GM23248 (cell line): Measurements from ENCODE around the gene SLC16A11. TPM values are rescaled to one million over a fixed set of nuclear protein-coding genes. Genes with fewer than 3 reads are reported as not detected.

Source experiments
- DNase-seq: peaks from one replicate; pipeline ENCODE4 v3.0.0-alpha.2; 2015
- H2AFZ ChIP-seq: fragments of 200-600 bp; sonication (generic); 2 replicates; pipeline ENCODE4 v1.6.1; 2016; ENCODE audit warnings: antibody characterized with exemption
- H3F3A ChIP-seq: fragments of 200-600 bp; sonication (generic); 2 replicates; pipeline ENCODE4 v1.6.1; 2016; ENCODE audit warnings: mild to moderate bottlenecking, antibody characterized with exemption, mixed run types; ENCODE audit not compliant: insufficient read depth
- H3K27ac ChIP-seq: fragments of 200-600 bp; sonication (generic); 2 replicates; pipeline ENCODE4 v1.5.1; 2016; ENCODE audit warnings: mild to moderate bottlenecking
- H3K27me3 ChIP-seq: fragments of 200-600 bp; sonication (generic); replicated peaks from 2 replicates; pipeline ENCODE4 v1.6.1; 2016; ENCODE audit warnings: mild to moderate bottlenecking; ENCODE audit not compliant: insufficient read depth
- H3K36me3 ChIP-seq: fragments of 200-600 bp; sonication (generic); 2 replicates; pipeline ENCODE4 v1.6.1; 2016; ENCODE audit warnings: low read depth, mild to moderate bottlenecking
- H3K4me1 ChIP-seq: fragments of 200-600 bp; sonication (generic); 2 replicates; pipeline ENCODE4 v1.6.1; 2016; ENCODE audit warnings: mild to moderate bottlenecking; ENCODE audit not compliant: insufficient read depth
- H3K4me2 ChIP-seq: fragments of 200-600 bp; sonication (generic); one replicate; pipeline ENCODE4 v1.6.1; 2016; ENCODE audit warnings: mild to moderate bottlenecking; ENCODE audit not compliant: unreplicated experiment
- H3K4me3 ChIP-seq: fragments of 200-600 bp; sonication (generic); 2 replicates; pipeline ENCODE4 v1.5.1; 2016; ENCODE audit warnings: mild to moderate bottlenecking
- H3K79me2 ChIP-seq: fragments of 200-600 bp; sonication (generic); 2 replicates; pipeline ENCODE4 v1.6.1; 2016; ENCODE audit warnings: mild to moderate bottlenecking; ENCODE audit not compliant: insufficient read depth
- H3K9ac ChIP-seq: fragments of 200-600 bp; sonication (generic); 2 replicates; pipeline ENCODE4 v1.6.1; 2016; ENCODE audit warnings: mild to moderate bottlenecking
- H3K9me2 ChIP-seq: fragments of 200-600 bp; sonication (generic); 2 replicates; pipeline ENCODE4 v1.6.1; 2016; ENCODE audit warnings: mixed run types, mild to moderate bottlenecking, moderate library complexity; ENCODE audit not compliant: insufficient read depth
- H3K9me3 ChIP-seq: fragments of 200-600 bp; sonication (generic); one replicate; pipeline ENCODE4 v1.6.1; 2017; ENCODE audit warnings: low read depth
- H4K20me1 ChIP-seq: fragments of 200-600 bp; sonication (generic); 2 replicates; pipeline ENCODE4 v1.6.0; 2016; ENCODE audit not compliant: insufficient read depth
- EZH2 ChIP-seq: fragments of 200-600 bp; sonication (generic); IDR thresholded peaks from 2 replicates; pipeline ENCODE4 v1.6.1; 2018; ENCODE audit warnings: antibody characterized with exemption, mild to moderate bottlenecking; ENCODE audit not compliant: insufficient read depth, poor library complexity, severe bottlenecking
- EZH2phosphoT487 ChIP-seq: fragments of 200-600 bp; sonication (generic); IDR thresholded peaks from 2 replicates; pipeline ENCODE4 v1.6.1; 2018; ENCODE audit warnings: antibody characterized with exemption, moderate library complexity, mild to moderate bottlenecking, low read depth; ENCODE audit not compliant: insufficient read depth
- WGBS, 2 experiments: methylation state at CpG; one replicate each; pipeline ENCODE4 v1.1.6; 2015 to 2017; ENCODE audit warnings: low lambda C conversion rate in 2 of 2, low coverage in 1 of 2; ENCODE audit errors: missing lambda C conversion rate in 2 of 2; 5-methylcytosine and 5-hydroxymethylcytosine counted together
- in situ Hi-C: fragments of 300-500 bp; cut with MboI; formaldehyde crosslinking; loops from 2 replicates; pipeline ENCODE4 v1.15.0; 2020
- polyA plus RNA-seq: library from polyadenylated mRNA; unstranded; fragments of >200 nt; fragmentation: Nextera tagmentation; extraction: Ambion mirVana; gene quantifications from 2 replicates; pipeline ENCODE4 v1.2.1, GENCODE V29; 2016
- total RNA-seq: library from RNA; depleted of rRNA; stranded (reverse); fragments of >200 nt; shearing (Covaris generic); gene quantifications from 2 replicates; pipeline ENCODE4 v1.2.3, GENCODE V29; 2014

SLC16A11 gene
- total and polyA plus RNA-seq, 2 experiments from 2014 or later = 0.30 TPM; not detected in 1

DNA sequence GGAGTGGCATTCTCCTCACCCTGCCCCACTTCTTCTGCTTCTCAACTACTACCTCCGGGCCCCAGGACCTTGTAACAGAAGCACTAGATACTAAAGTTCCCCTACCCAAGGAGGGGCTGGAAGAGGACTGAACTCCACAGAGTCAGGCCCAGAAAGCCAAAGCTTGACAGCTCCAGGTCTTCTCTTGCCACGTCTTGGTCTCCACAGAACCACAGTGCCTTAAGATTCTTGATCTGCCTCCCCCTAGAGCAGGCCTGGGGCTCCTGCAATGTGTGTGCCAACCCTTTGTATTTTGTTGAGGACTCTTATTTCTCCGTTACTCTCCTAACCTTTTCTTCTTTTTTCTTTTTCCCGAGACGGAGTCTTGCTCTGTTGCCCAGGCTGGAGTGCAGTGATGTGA is 4.1 kb downstream of the SLC16A11 start:
- H3K9me3 ChIP-seq = no peaks in the 10 kb centered on the region
- no peaks in the 10 kb centered on the region for H3K9me2 ChIP-seq
- no peak overlapping the region for H2AFZ ChIP-seq
- no peak overlapping the region for H3K27ac ChIP-seq
- H3K79me2 ChIP-seq = no peaks in the 10 kb centered on the region
- H4K20me1 ChIP-seq = no peaks in the 10 kb centered on the region
- no peaks in the 10 kb centered on the region for H3F3A ChIP-seq
- 88 to 89% methylated on average over 5 of the region's 5 CpGs for WGBS, 2 experiments
- no peak for DNase-seq
- H3K27me3 ChIP-seq = peaks cover 15% of the 10 kb centered on the region
- no peak overlapping the region for H3K4me3 ChIP-seq
- H3K4me1 ChIP-seq = peaks cover 10% of the 10 kb centered on the region; the same call in 1 of the 2 replicates
- H3K9ac ChIP-seq = no peak overlapping the region
- H3K4me2 ChIP-seq = no peak overlapping the region
- no peak for TF ChIP-seq EZH2phosphoT487
- TF ChIP-seq EZH2 = no peak
- in situ Hi-C loops = no loop called here
- H3K36me3 ChIP-seq = no peaks in the 10 kb centered on the region

DNA sequence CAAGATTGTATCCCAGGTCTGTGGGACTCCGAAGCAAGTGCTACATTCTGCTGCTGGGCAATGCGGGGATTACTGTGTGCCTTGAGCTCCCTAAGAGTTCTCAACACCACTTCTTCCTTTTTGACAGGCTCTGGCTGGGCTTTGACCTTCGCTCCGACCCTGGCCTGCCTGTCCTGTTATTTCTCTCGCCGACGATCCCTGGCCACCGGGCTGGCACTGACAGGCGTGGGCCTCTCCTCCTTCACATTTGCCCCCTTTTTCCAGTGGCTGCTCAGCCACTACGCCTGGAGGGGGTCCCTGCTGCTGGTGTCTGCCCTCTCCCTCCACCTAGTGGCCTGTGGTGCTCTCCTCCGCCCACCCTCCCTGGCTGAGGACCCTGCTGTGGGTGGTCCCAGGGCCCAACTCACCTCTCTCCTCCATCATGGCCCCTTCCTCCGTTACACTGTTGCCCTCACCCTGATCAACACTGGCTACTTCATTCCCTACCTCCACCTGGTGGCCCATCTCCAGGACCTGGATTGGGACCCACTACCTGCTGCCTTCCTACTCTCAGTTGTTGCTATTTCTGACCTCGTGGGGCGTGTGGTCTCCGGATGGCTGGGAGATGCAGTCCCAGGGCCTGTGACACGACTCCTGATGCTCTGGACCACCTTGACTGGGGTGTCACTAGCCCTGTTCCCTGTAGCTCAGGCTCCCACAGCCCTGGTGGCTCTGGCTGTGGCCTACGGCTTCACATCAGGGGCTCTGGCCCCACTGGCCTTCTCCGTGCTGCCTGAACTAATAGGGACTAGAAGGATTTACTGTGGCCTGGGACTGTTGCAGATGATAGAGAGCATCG is 5.6 kb downstream of the SLC16A11 start:
- H3K27ac ChIP-seq = no peak overlapping the region
- WGBS, 2 experiments = 87 to 91% methylated on average over 19 of the region's 19 CpGs
- no peaks in the 10 kb centered on the region for H4K20me1 ChIP-seq
- no peak overlapping the region for H3K4me2 ChIP-seq
- DNase-seq = no peak
- no peaks in the 10 kb centered on the region for H3K79me2 ChIP-seq
- no peaks in the 10 kb centered on the region for H3K9me3 ChIP-seq
- in situ Hi-C loops = no loop called here
- TF ChIP-seq EZH2 = no peak
- TF ChIP-seq EZH2phosphoT487 = no peak
- no peaks in the 10 kb centered on the region for H3K9me2 ChIP-seq
- no peaks in the 10 kb centered on the region for H3F3A ChIP-seq
- peaks cover 9% of the 10 kb centered on the region; the same call in 1 of the 2 replicates for H3K4me1 ChIP-seq
- no peak overlapping the region for H3K4me3 ChIP-seq
- peaks cover 7% of the 10 kb centered on the region; the same call in 1 of the 2 replicates for H3K27me3 ChIP-seq
- no peaks in the 10 kb centered on the region for H3K36me3 ChIP-seq
- no peak overlapping the region for H3K9ac ChIP-seq
- H2AFZ ChIP-seq = no peak overlapping the region

DNA sequence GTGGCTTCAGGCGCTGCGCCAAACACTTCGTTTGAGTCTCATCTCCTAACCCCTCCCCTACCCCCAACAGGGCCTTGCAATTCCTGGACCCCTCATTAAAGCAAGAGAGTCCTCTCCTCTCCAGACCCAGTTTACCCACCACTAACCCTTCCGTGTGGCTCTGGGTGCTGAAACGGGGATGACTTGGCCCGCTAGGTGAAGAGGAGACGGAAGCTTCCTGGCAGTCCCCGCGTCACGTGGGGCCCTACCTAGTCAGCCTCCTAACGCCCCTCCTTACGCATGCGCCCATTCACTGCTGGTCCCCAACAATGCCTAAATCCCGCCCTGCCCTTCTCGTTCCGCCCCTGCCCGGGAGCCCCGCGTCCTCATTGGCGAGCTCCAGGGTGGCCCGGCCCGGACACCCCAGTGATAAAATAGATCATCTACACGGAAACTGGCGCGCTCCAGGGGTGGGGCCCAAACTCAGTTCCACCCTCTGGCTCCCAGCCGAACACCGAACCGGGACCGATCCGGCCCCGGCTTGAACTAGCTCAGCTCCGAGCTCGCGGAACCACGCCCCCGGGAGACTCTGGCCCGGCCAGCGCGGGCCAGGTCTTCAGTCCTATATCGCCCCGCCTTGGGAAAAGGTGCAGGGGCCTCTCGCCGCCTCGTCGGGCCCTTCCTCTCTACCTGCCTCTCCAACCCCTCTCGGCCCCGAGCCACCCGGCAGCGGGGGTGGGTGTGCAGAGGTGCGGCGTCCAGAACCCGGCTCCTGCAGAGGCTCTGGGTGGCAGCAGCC is 8.1 kb downstream of the SLC16A11 start, which contains the start of gene SLC16A13:
SLC16A13 (plus strand) TSS at position 425 of the 778 bp plus-strand sequence. CDS start 368 bp downstream, outside the sequence.
- Histone ChIP-seq H3K27me3 (no peaks in the 10 kb centered on the region), H3K4me2 (peak within 1 kb of the TSS; percentile 91), H3K9me3 (no peaks in the 10 kb centered on the region), H3K36me3 (no peaks in the 10 kb centered on the region), H3K4me3 (peak within 1 kb of the TSS; percentile 78), H3K9ac (peak within 1 kb of the TSS; percentile 78), H2AFZ (peak within 1 kb of the TSS; percentile 98), H3K9me2 (no peaks in the 10 kb centered on the region), H3K4me1 (0 out of 2 replicates have a peak, but pooled peaks cover 7% of the 10 kb centered on the region), H3F3A (0 out of 2 replicates have a peak, but pooled peaks cover 3% of the 10 kb centered on the region), H4K20me1 (no peaks in the 10 kb centered on the region), H3K27ac (peak within 1 kb of the TSS; percentile 46), H3K79me2 (no peaks in the 10 kb centered on the region)
- TF ChIP-seq EZH2 (no peak), EZH2phosphoT487 (no peak)
- in situ Hi-C loops = no loop called here
- WGBS, 2 experiments = 1 to 3% methylated on average over 48 to 51 of the region's 52 CpGs
- peak; percentile 97 for DNase-seq

GRCh38 chr17:7034955-7035590 is 8.8 kb downstream of the SLC16A11 start:
- Histone ChIP-seq H2AFZ (peak overlapping the region; percentile 98), H3K9me2 (no peaks in the 10 kb centered on the region), H3K9me3 (no peaks in the 10 kb centered on the region), H3K4me1 (0 out of 2 replicates have a peak, but pooled peaks cover 7% of the 10 kb centered on the region), H3K36me3 (no peaks in the 10 kb centered on the region), H3F3A (0 out of 2 replicates have a peak, but pooled peaks cover 3% of the 10 kb centered on the region), H3K27ac (peak overlapping the region; percentile 46), H3K9ac (peak overlapping the region; percentile 78), H3K4me3 (peak overlapping the region; percentile 78), H3K79me2 (no peaks in the 10 kb centered on the region), H3K27me3 (no peaks in the 10 kb centered on the region), H3K4me2 (peak overlapping the region; percentile 91), H4K20me1 (no peaks in the 10 kb centered on the region)
- DNase-seq = no peak
- in situ Hi-C loops = no loop called here
- 18 to 19% methylated on average over 7 of the region's 7 CpGs for WGBS, 2 experiments
- TF ChIP-seq EZH2 (no peak), EZH2phosphoT487 (no peak)
